GM19463 (cell line): ENCODE data around the gene NUDT16L1.
A peak's percentile ranks its signal among the peaks of the same experiment; 100 is the strongest.
"Not testable (repeated sequence)": the region's sequence is repeated elsewhere in the genome, so short reads cannot be mapped to it uniquely, and the experiment has no call there.

Experiments used
- ATAC-seq: cut with Tn5 transposase; IDR thresholded peaks from one replicate; pipeline ENCODE4 v1.9.1; 2021; ENCODE audit warnings: mild to moderate bottlenecking, moderate library complexity; ENCODE audit not compliant: unreplicated experiment

NUDT16L1 gene

GRCh38 chr16:4713663-4714501, 20.5 kb downstream of the NUDT16L1 start:
- no peak for ATAC-seq

GRCh38 chr16:4714996-4715395, 21.6 kb downstream of the NUDT16L1 start:
- no peak for ATAC-seq

- ATAC-seq, result no peak
Observed at GRCh38 chr16:4718466-4718865, 25.1 kb downstream of the NUDT16L1 start.

- no peak for ATAC-seq
Observed at GRCh38 chr16:4723071-4723767, 29.9 kb downstream of the NUDT16L1 start.

GRCh38 chr16:4724661-4725270, 31.4 kb downstream of the NUDT16L1 start:
- ATAC-seq, result no peak

- no peak for ATAC-seq
Observed at GRCh38 chr16:4726616-4727015, 33.3 kb downstream of the NUDT16L1 start.

GRCh38 chr16:4728676-4729075, 35.3 kb downstream of the NUDT16L1 start:
- ATAC-seq, result no peak

- no peak for ATAC-seq
Observed at GRCh38 chr16:4729876-4730275, 36.5 kb downstream of the NUDT16L1 start.

- ATAC-seq, result no peak
Observed at GRCh38 chr16:4733211-4733742, 39.9 kb downstream of the NUDT16L1 start.

GRCh38 chr16:4733747-4734062, 40.3 kb downstream of the NUDT16L1 start:
- no peak for ATAC-seq

GRCh38 chr16:4734063-4734729, 40.8 kb downstream of the NUDT16L1 start, which contains the start of the genes ANKS3 and DNAAF8:
TSS of gene ANKS3 (minus strand) at chr16:4734271. CDS start at chr16:4730149, 4,122 bp downstream.
TSS of gene DNAAF8 (plus strand) at chr16:4734537. CDS start at chr16:4736515, 1,978 bp downstream.
- peak; percentile 70 for ATAC-seq

GRCh38 chr16:4734730-4735535, 41.6 kb downstream of the NUDT16L1 start:
- peak; percentile 57 for ATAC-seq

GRCh38 chr16:4736546-4736945, 43.2 kb downstream of the NUDT16L1 start:
- ATAC-seq, result no peak

- ATAC-seq, result no peak
Observed at GRCh38 chr16:4737545-4737944, 44.2 kb downstream of the NUDT16L1 start.

GRCh38 chr16:4738370-4738769, 45.0 kb downstream of the NUDT16L1 start:
- not testable (repeated sequence) for ATAC-seq

- no peak for ATAC-seq
Observed at GRCh38 chr16:4743226-4743878, 50.0 kb downstream of the NUDT16L1 start.

GRCh38 chr16:4744555-4745273, 51.4 kb downstream of the NUDT16L1 start:
- no peak for ATAC-seq

- ATAC-seq, result no peak
Observed at GRCh38 chr16:4745274-4745569, 51.9 kb downstream of the NUDT16L1 start.
